Body of pancreas (tissue), 4 donors: Measurements from ENCODE around the gene YKT6. TPM values are rescaled to one million over a fixed set of nuclear protein-coding genes. Genes with fewer than 3 reads are reported as not detected.
"Not testable (repeated sequence)": the region's sequence is repeated elsewhere in the genome, so short reads cannot be mapped to it uniquely, and the experiment has no call there.

Experiments used
- ATAC-seq: fragments of 150-250 bp; one replicate; pipeline ENCODE4 v1.9.1; 2016
- DNase-seq, 4 donors: peaks; one replicate each; pipeline ENCODE4 v3.0.0-alpha.2; 2019
- H3K27ac ChIP-seq, 4 donors: fragments of 200-600 bp; sonication (generic); 1 replicate in 3 of 4; 2 replicates in 1 of 4; pipeline versions ENCODE4 v1.5.1 to v1.6.1; 2016 to 2019; ENCODE audit warnings: mild to moderate bottlenecking in 1 of 4, mixed read lengths in 1 of 4, moderate library complexity in 1 of 4
- H3K27me3 ChIP-seq, 2 donors: fragments of 200-600 bp; sonication (generic); one replicate each; pipeline ENCODE4 v1.6.0; 2016; ENCODE audit warnings: mild to moderate bottlenecking in 1 of 2
- H3K36me3 ChIP-seq, 2 donors: fragments of 200-600 bp; sonication (generic); replicated peaks in 1 of 2; 2 replicates each; pipeline ENCODE4 v1.5.1; 2016; ENCODE audit warnings: low read depth in 2 of 2; ENCODE audit not compliant: insufficient read depth in 1 of 2
- H3K4me1 ChIP-seq: fragments of 200-600 bp; sonication (generic); one replicate; pipeline ENCODE4 v1.6.0; 2016
- H3K4me3 ChIP-seq, 2 donors: fragments of 200-600 bp; sonication (generic); 1 replicate in 1 of 2; 2 replicates in 1 of 2; pipeline ENCODE4 v1.5.1; 2016 to 2019
- H3K9me3 ChIP-seq, 3 donors: fragments of 200-600 bp; sonication (generic); 1 replicate in 2 of 3; 2 replicates in 1 of 3; pipeline ENCODE4 v1.5.1; 2016
- POLR2A ChIP-seq, 3 donors: fragments of 450-650 bp; IDR thresholded peaks; one replicate each; pipeline ENCODE4 v1.6.1; 2016; ENCODE audit warnings: antibody characterized with exemption in 3 of 3, mild to moderate bottlenecking in 2 of 3
- WGBS, 2 donors: methylation state at CpG; one replicate each; pipeline ENCODE4 v1.1.5; 2017; 5-methylcytosine and 5-hydroxymethylcytosine counted together
- intact Hi-C: fragments of 100-400 bp; cut with DNase I; formaldehyde crosslinking; loops from one replicate; pipeline ENCODE4 v1.15.1; 2023
- total RNA-seq, 2 donors: library from RNA; depleted of rRNA; stranded (reverse); fragments of >200 nt; gene quantifications; one replicate each; pipeline ENCODE4 v1.1.0, GENCODE V29; 2016
- TF ChIP-seq, protein P1 (sequence below), 7 experiments: fragments of 450-650 bp in 4 of 7; fragments of 200-600 bp in 3 of 7; sonication (generic) in 3 of 7; IDR thresholded peaks; one replicate each; pipeline ENCODE4 v1.5.1; 2016 to 2019; ENCODE audit warnings: antibody characterized with exemption in 7 of 7

Gene YKT6
- total RNA-seq, 2 donors from 2014 or later = 37.6 to 55.4 TPM

DNA sequence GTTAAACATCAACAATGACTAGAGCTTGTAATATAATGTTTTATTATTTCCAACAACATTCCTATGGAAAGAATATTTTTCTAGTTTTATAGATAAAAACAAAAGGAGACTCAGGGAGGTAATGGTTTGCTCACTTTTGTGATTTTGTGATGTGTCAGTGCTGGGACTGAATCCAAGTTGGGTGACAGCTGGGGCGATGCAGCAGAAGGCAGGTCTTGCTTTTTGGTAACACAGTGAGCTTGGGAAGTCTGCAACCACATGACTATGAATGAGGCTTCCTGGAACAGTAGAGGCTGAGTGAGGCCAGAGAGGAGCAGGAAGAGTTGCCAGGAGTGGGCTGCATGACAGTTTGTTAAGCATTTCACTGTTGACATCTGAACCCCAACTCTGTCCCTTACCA lies 4.9 kb upstream of the YKT6 start:
- ATAC-seq (no peak), DNase-seq (no peak)
- intact Hi-C loops = no loop called here
- H3K4me3 ChIP-seq = no peak overlapping the region
- H3K9me3 ChIP-seq = no peaks in the 10 kb centered on the region
- no peak overlapping the region for H3K27ac ChIP-seq
- H3K4me1 ChIP-seq = no peaks in the 10 kb centered on the region
- 19 to 32% methylated on average over 1 of the region's 1 CpG for WGBS, 2 donors
- H3K36me3 ChIP-seq = no peaks in the 10 kb centered on the region
- H3K27me3 ChIP-seq = no peaks in the 10 kb centered on the region
- no peak for TF ChIP-seq POLR2A (IDR thresholded peaks at IDR 0.05)
- TF ChIP-seq, protein P1, sequence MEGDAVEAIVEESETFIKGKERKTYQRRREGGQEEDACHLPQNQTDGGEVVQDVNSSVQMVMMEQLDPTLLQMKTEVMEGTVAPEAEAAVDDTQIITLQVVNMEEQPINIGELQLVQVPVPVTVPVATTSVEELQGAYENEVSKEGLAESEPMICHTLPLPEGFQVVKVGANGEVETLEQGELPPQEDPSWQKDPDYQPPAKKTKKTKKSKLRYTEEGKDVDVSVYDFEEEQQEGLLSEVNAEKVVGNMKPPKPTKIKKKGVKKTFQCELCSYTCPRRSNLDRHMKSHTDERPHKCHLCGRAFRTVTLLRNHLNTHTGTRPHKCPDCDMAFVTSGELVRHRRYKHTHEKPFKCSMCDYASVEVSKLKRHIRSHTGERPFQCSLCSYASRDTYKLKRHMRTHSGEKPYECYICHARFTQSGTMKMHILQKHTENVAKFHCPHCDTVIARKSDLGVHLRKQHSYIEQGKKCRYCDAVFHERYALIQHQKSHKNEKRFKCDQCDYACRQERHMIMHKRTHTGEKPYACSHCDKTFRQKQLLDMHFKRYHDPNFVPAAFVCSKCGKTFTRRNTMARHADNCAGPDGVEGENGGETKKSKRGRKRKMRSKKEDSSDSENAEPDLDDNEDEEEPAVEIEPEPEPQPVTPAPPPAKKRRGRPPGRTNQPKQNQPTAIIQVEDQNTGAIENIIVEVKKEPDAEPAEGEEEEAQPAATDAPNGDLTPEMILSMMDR (IDR thresholded peaks at IDR 0.05) = no peak

DNA sequence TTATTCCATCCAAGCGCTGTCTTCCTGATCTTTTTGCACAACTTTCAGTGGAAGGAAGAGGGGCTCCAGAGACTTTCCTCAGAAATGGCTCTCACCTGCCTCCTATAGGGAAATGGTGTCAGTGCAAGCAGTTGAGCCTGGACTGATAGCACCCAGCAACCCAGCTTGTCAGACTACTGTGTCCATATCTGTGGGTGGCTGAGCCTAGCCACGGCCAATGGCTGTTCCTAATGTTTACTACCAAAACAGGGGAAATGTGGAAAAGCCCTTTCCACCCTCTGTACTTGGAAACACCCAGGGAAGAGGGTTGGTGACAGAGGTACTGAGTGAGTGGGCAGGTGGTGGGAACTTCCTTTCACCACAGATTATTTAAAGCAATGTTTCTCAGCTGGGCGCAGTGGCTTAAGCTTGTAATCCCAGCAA lies 4.3 kb upstream of the YKT6 start:
- DNase-seq (peak in 3 of 4 donors; percentile 37 to 59 (median 52)), ATAC-seq (no peak)
- Histone ChIP-seq H3K36me3 (no peaks in the 10 kb centered on the region), H3K27ac (no peak overlapping the region), H3K4me3 (no peak overlapping the region), H3K4me1 (no peaks in the 10 kb centered on the region), H3K27me3 (no peaks in the 10 kb centered on the region), H3K9me3 (no peaks in the 10 kb centered on the region)
- no peak for TF ChIP-seq POLR2A (IDR thresholded peaks at IDR 0.05)
- TF ChIP-seq, protein P1 (IDR thresholded peaks at IDR 0.05) = peak in 6 of 7 experiments; percentile 33 to 65 (median 48)
- 37 to 46% methylated on average over 3 of the region's 3 CpGs for WGBS, 2 donors
- intact Hi-C loops = no loop called here

DNA sequence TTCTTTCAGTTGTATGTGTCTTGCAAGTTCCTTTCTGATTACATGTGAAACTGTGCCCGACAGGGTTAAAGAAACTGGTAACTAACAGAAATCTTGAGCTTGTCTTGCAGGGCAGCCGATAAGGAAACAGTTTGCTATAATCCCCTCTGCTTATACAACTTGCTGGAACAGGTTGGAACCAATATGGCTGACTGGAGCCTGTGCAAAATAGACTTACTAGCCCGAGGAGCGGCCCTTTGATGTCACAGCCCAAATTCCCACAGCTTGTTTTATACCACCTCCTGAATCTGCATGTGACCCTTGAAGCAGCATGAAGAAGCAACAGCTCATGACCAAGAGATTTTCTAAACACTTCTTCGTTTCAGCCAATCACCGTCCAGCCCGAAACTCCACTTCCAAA lies 3.3 kb upstream of the YKT6 start:
- ATAC-seq (no peak), DNase-seq (no peak)
- TF ChIP-seq, protein P1 (IDR thresholded peaks at IDR 0.05) = no peak
- no peak for TF ChIP-seq POLR2A (IDR thresholded peaks at IDR 0.05)
- intact Hi-C loops = no loop called here
- Histone ChIP-seq H3K4me3 (no peak overlapping the region), H3K27me3 (no peaks in the 10 kb centered on the region), H3K27ac (no peak overlapping the region), H3K9me3 (no peaks in the 10 kb centered on the region), H3K4me1 (peaks cover 8% of the 10 kb centered on the region), H3K36me3 (no peaks in the 10 kb centered on the region)
- whole genome bisulfite sequencing, 2 donors = 60 to 66% methylated on average over 7 of the region's 7 CpGs

DNA sequence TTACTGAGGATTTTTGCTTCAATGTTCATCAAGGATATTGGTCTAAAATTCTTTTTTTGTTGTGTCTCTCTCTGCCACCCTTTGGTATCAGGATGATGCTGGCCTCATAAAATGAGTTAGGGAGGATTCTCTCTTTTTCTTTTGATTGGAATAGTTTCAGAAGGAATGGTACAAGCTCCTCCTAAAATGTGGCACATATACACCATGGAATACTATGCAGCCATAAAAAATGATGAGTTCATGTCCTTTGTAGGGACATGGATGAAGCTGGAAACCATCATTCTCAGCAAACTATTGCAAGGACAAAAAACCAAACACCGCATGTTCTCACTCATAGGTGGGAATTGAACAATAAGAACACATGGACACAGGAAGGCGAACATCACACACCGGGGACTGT lies 615 bp upstream of the YKT6 start:
- 68% methylated on average over 3 of the region's 3 CpGs; no CpG with 5 or more reads in 1 of the 2 donors for WGBS, 2 donors
- H3K9me3 ChIP-seq, ATAC-seq, H3K27ac ChIP-seq, H3K4me3 ChIP-seq, intact Hi-C loops, DNase-seq, H3K36me3 ChIP-seq, H3K27me3 ChIP-seq: not testable (repeated sequence)
- peaks cover 26% of the 10 kb centered on the region for H3K4me1 ChIP-seq

DNA sequence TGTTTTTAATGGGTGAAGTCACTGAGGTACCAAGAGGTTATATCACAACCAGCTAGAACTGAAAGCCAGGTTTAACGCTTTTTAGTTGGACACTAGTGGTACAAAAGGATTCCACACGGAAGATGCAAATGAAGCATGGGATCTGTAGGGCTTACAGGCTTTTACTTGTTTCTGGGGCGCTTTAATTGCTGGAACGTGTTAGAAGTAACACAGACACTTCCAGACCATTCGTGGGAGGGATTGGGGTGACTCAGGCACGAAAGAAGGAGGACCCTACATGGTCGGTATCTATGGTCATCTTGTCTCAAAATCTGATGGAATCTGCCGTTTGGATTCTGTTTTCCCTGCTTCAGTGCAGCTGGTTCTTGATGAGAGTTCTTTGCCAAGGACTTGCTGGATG lies 1.0 kb downstream of the YKT6 start:
- TF ChIP-seq, protein P1 (IDR thresholded peaks at IDR 0.05) = no peak
- TF ChIP-seq POLR2A (IDR thresholded peaks at IDR 0.05) = no peak
- H3K4me3 ChIP-seq = peak overlapping the region; percentile 91 to 100
- H3K27me3 ChIP-seq = no peaks in the 10 kb centered on the region
- H3K9me3 ChIP-seq = no peaks in the 10 kb centered on the region
- DNase-seq (no peak), ATAC-seq (no peak)
- 14 to 26% methylated on average over 8 of the region's 8 CpGs for WGBS, 2 donors
- H3K36me3 ChIP-seq = peaks cover 0 to 14% of the 10 kb centered on the region in 2 donors
- intact Hi-C loops = no loop called here
- no peak overlapping the region for H3K27ac ChIP-seq
- H3K4me1 ChIP-seq = peaks cover 26% of the 10 kb centered on the region
